HG02870 (cell line): ENCODE results near the gene CDH18.
"Not testable (repeated sequence)": the region's sequence is repeated elsewhere in the genome, so short reads cannot be mapped to it uniquely, and the experiment has no call there.

ENCODE experiments used
- ATAC-seq: cut with Tn5 transposase; IDR thresholded peaks from one replicate; pipeline ENCODE4 v1.9.1; 2021; ENCODE audit warnings: mild to moderate bottlenecking, moderate library complexity; ENCODE audit not compliant: unreplicated experiment

CDH18 gene

DNA sequence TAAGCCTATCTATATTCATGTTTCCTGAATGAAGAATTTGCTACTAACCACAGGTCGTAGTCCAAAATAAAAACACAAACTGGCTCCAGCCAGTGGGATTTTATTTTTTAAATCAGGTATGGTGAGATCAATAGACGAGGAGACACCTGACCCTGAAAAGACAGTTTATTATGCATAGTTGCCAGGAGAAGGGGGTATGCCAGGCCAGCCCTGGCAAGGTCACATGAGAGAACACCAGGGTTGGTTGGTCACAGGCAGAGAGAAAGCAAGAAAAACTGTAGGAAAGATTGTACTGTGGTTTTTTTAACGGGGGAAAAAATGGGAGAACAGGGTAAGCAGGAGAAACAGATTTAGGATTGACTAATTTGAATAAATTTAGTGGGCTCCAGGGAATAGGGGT is 125.3 kb downstream of the CDH18 start:
- ATAC-seq, result no peak

DNA sequence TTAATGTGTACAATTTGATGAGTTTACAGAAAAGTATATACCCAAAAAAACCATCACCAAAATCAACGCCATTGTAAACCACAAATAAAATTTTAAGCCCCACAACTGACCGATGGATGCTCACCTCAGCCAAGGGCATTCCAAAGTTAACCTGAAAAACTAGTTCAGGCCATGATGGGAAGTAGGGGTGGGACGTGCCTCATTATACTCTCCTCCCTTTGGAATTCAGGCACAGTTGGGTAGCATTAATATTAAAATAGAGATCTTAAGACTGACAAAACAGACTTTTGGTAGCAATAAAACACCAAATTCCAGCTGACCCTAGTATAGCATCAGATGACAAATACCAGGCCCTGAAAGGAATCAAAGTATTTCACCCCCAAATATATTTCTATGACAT is 129.0 kb downstream of the CDH18 start:
- no peak for ATAC-seq

DNA sequence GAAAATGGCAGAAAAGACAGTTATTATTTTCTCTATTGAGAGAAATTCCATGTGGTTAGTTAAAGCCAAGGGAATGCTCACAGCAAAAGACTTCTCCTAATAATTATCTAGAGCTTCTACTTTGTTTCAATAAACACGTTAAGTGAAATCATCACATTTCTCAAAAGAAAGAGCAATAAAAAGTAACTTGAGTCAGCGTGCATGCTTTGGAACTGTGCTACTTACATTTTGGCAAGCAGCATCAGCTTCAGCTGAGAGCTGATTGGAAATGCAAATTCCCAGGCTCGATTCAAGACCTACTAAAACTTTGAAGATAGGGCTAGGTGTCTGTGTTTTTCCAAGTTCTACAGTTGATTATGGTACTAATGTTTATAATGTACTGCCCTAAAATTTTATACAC is 132.1 kb downstream of the CDH18 start:
- no peak for ATAC-seq

DNA sequence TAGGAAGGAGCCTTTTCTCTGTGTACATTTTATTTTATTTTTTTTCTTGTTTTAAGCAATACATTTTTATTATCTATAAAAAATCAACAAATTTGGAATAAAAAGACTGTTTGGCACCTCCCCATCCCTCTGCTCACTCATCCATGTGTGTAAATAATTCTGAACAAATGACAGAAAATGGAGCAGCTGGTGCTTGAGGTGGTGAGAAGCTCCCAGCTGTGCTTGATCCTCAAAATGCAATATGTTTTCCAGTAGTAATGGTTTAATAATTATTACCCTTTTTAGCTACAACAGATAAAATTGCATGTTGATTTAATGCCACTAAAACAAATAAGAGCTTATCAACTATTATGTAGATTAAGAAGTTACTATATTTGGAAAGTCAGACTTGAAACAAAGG is 132.5 kb downstream of the CDH18 start:
- no peak for ATAC-seq

DNA sequence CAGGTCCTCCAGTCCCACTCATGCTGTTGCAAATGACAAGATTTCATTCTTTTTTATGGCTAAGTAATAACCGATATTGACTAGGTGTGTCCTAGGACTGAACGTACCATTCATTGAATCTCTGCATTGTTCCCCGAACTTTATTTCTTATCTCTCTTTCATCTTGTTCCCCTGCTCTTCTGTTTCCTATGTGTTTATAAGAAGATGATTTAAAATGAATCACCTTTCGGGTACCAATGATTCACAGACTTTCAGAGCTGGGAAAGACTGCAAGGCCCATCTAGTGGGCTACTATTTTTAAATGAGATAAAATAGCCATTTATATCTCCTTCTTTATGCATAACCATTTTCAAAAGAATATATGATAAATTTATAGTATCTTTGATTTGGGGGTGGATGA is 133.0 kb downstream of the CDH18 start:
- no peak for ATAC-seq

DNA sequence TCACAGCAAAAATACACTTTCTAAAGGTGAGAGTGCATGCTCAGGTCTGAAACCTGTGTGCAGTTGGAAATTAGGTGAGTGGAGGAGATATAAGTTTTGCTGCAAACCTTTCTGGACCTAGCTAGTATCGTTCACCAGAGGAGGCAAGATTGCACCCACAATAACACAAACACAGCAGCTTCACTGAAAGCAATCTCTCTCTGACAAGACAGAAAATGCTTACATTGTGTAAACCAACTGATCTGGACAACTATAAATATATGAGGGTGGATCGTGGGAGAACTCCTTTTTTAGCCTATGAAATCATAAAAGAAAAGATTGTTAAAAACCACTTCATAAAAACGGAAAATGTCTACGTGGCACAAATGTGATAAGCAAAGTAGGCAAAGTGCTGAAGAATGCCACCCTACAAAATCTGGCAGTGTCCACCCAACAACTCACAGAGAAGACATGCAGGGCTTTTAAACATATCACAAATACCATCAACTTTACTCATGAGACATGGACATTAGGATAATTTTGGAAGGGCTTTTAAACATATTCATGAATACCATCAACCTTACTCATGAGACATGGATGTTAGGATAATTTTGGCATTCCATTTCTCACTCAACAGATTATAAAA is 134.3 kb downstream of the CDH18 start:
- ATAC-seq, result no peak

DNA sequence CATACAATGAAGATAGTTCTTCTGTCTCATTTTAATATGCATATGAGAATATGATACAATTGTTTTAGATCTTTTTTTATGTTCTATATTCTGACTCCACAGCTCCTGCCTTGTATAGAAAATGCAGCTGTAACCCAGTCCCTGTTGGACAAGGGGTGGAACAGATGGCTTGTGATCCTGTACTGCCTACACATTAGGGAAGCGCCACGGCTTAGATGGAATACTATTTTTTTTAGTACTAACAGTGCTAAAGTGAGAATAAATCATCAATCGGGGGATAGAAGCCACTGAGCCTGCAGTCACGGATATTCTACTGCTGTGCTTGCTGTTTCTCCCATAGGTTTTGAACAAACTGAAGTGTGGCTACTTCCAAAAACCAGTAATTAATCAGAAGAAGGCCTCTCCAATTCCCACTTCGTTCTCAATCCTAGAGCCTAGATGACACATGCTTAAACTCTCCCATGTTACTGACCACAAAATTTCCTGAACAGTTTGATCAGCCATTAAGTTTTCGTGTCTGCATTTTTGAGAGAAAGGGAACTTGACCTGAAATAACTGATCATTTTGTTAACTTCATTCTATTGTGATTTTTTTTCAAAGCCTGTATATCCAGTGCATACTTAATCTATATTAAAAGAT is 150.3 kb downstream of the CDH18 start:
- ATAC-seq, result no peak

DNA sequence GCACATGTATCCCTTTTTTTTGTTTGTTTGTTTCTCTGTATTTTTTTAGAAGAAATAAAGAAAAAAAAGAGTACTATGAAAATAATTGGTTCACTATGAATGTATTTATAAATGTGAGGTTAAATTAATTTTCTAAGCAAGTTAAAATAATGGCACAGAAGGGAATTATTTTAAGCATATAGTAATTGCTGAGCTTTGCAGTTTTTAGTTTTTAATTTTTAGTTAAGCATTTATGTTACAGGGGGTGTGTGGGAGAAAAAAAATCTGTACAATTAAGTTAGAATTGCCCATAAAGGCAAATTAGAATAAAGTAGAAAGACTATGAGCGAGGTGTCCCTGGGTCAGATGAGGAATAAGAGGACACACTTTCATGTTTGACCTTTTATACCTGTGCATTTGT is 152.6 kb downstream of the CDH18 start:
- no peak for ATAC-seq

DNA sequence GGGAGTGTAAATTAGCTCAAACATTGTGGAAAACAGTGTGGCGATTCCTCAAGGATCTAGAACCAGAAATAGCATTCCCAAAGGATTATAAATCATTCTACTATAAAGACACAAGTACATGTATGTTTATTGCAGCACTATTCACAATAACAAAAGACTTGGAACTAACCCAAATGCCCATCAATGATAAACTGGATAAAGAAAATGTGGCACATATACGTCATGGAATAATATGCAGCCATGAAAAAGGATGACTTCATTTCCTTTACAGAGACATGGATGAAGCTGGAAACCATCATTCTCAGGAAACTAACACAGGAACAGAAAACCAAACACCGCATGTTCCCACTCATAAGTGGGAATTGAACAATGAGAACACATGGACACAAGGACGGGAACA is 175.3 kb downstream of the CDH18 start:
- not testable (repeated sequence) for ATAC-seq

DNA sequence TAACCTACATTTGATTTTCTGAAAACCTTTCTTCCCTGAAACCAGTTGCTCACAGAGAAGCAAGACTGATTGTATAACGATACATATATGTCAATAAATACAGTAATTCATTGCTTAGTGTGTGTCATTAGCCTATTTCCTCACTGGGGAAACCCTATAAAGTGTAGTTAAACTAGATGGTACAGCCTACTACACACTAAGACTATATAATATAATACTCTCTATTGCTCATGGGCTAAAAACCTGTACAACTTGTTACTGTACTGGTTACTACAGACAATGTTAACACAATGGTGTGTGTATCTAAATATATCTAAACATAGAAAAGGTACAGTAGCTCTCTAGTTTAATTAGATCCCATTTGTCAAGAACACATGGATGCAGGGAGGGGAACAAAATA is 181.2 kb downstream of the CDH18 start:
- no peak for ATAC-seq

DNA sequence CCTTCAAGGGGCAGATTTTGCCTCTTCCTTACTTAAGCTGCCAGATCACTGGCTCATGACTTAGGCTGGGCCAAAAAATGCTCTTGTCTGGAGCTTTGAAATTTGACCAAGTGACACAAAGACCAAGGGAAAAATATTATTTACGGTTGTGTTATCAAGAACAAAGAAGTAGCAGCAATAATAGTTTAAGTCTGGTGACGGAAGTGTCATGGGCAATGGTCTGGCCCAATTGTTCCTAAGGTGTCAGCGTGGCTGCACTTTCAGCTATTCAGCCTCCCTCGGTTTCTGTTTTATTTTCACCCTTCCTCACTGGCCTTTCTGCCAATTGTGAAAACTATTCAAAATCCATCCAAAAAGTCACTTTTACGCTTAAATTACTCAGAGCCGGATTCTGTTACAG is 185.3 kb downstream of the CDH18 start:
- no peak for ATAC-seq

DNA sequence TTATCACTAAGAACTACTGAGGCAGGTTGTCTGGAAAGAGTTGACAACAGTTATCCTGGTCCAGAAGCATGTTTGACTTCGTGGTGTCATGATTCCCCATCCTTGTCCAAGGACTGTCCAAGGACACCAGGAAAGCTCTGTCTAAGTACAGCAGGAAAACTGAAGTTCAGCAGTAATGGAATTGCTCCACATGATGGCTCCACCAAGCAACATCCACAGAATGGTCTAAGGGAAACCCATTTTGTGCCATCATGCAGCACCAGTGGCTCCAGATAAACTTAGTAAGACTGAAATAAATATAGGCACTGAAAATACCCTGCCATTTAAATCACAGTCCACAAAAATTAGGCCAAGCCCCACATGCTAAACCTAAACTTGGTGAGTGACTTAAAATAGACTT is 192.8 kb downstream of the CDH18 start:
- ATAC-seq, result no peak

DNA sequence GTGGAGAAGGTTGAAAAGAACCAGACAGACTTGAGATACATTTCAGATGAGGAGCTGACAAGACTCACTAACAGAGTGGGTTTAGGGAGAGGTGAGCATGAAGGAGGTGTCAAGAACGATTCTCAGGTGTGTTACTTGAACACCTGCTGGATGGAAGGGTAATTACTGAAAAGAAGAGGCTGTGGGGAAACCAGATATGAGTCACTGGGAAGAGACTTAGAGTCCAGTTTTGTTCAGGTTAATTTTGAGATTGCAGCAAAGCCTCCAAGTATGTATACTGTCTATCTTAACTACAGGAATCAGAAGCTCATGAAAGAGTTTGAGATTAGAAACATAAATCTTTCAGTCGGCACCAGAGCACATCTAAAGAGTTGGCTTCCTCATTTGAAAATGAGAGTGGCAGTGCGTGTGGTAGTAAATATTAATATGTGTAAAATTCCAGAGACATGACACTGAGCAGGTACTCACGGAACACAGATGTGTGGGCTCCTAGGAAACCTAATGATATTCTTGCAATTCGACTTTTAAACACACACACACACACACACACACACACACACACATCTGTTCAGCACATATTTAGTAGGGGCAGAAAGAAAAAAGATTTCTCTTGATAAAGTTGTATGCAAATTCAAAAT is 197.1 kb downstream of the CDH18 start:
- ATAC-seq, result no peak

DNA sequence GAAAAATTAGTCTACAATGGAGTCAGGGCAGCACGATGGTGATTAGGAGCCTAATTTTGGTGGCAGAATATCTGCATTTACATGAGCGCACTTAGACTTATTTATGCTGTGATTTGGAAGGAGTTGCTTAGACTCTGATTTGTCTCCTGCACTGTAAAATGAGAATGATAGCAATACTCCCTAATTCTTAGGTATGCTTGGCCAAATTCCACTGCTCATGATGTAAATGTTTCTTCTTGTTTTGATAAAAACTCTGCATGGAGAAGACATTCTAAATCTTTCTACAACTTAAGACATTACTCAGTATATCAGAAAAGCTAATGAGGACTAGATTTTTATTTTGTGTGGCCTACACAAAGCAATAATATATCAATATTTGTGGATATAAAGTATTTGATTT is 205.4 kb downstream of the CDH18 start:
- ATAC-seq, result no peak

DNA sequence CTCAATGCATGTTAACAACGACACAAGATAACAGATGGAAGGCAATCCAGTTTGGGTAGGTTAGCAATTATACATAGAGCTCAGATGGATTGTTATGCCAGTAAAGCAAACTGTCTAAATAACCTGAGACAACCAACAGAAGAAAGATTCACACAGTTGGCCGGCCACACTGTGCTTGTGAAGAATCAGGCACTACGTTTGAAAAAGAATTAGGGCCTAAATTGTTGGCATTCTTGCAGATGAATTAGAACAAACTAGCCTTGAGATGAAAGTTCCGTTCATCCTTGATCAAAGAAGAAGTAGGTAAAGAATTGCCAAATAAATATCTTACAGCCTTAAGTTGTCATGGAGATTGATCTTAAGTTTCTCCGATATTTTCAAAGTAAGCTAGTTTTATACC is 210.6 kb downstream of the CDH18 start:
- no peak for ATAC-seq

DNA sequence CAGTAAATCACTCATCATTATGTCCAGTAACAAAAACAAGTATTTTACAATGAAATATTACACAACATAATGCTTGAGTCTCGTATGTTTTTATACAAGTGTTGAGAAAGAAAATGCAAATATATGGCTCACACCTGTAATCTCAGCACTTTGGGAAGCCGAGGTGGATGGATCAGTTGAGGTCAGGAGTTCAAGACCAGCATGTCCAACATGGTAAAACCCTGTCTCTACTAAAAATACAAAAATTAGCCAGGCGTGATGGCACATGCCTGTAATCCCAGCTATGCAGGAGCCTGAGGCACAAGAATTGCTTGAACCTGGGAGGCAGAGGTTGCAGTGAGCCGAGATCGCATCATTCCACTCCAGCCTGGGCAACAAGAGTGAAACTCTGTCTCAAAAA is 211.1 kb downstream of the CDH18 start:
- ATAC-seq, result not testable (repeated sequence)

DNA sequence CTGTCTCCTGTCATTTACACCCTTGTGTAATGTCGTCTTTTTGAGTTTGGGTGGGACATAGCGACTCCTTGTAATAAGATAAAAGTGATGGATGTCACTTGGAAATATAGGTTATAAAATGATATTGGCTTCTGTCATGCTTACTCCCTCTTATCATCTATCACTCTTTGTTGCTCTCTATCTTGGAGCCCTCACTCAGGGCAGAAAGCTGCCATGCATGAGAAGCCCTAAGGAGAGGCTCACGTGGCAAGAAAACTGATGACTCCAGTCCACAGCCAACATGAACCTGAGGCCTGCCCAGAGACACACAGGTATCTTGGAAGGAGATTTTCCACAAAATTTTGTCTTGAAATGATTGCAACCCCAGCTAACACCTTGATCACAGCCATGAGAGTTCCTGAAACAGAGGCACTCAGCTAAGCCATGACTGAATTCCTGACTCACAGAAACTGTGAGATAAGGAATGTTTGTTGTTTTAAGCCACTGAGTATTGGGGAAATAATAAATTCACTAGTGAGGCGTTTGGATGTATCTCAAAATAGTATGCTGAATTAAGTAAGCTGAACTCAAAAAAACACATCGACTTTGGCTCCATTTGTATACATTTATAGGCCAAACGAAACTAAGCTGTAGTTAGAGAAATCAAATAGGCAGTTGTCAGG is 216.7 kb downstream of the CDH18 start:
- ATAC-seq, result no peak

DNA sequence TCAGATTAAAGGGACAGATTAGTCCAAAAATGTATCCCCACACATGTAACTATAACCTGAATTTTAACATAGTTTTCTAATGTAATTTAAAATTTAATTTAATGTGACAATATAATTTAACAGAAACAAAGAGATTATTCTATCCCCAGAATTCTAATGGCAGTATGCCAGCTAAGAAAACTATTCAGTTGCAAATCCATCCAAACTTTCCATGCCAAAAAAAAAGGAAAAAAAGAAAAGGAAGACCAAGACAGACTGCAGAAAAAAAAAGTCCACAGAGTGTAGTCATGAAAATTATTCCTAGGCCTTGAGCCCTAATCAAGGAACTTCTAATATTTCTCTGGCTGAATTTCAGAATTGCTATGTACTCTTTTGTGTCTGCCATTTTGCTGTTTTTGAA is 217.6 kb downstream of the CDH18 start:
- ATAC-seq, result no peak

DNA sequence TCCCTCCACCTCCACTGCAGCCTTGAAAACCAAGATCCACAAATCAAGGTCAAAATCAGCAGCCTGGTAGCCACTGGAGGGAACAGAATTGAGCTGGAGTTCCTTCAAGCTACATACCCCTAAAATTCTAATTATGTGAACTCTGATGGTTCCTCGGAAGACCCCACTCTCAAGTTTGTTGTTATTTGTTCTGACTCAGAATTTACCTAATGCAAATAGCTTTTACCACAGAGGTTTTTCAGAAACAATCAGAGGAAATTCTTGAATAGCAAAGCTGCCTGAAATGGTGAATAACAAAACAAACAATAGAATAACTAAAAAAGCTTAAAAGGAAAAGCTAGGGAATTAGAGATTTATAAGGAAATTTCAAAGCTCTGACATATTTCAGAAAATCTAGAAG is 220.0 kb downstream of the CDH18 start:
- no peak for ATAC-seq

DNA sequence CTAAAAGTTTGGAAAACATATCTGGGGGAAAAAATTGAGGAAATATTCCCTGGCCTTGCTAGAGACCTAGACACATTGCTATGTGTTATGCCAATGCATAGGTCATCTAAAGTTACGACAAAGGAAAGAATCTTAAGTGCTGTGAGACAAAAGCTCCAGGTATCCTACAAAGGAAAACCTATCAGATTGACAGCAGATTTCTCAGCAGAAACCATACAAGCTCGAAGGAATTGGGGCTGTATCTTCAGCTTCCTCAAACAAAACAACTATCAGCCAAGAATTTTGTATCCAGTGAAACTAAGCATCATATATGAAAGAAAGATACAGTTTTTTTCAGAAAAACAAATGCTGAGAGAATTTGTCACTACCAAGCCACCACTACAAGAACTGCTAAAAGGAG is 234.4 kb downstream of the CDH18 start:
- ATAC-seq, result no peak

DNA sequence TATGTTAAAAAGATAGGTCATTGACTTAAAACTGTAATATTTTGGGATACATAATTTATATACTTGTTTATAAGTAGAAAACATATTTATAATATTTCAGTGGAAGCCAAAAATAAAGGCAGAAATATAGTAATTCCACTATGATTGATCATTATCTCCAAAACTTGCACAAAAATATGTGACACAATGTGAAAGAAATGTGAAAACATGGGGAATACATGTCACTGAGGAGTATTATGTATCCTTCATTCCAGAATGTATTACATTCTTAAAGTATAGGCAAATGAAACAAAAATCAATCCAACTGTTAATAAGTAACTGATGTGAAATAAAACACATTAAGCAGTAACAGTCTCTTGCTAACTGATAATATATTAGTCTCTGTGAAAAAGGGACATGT is 236.7 kb downstream of the CDH18 start:
- no peak for ATAC-seq

DNA sequence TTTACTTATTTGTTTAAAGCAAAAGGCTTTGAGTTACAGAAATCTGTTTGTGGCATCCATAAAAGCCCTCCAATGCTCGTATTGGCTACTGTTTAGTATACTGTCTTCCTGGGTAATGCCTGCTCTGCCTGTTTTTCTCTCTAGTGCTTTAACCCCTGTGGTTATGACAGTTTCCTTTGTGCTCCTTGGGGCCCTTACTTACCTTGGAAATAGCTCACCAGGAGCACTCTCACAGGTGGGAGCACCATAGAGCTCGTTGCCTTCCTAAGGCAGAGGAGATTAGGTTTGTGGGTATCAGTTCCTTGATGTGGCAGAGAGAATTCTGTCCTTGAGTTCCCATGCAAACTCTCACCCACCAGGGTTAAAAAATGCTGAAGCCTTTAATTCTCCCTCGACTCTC is 242.8 kb downstream of the CDH18 start:
- ATAC-seq, result no peak
